C1 segment of cervical spinal cord (tissue), 14 donors: ENCODE measurements around the gene MBD6.

Experiments
- DNase-seq, 14 donors: peaks; one replicate each; lab custom pipeline; 2025; lab: John Stamatoyannopoulos, UW

Gene MBD6

DNA sequence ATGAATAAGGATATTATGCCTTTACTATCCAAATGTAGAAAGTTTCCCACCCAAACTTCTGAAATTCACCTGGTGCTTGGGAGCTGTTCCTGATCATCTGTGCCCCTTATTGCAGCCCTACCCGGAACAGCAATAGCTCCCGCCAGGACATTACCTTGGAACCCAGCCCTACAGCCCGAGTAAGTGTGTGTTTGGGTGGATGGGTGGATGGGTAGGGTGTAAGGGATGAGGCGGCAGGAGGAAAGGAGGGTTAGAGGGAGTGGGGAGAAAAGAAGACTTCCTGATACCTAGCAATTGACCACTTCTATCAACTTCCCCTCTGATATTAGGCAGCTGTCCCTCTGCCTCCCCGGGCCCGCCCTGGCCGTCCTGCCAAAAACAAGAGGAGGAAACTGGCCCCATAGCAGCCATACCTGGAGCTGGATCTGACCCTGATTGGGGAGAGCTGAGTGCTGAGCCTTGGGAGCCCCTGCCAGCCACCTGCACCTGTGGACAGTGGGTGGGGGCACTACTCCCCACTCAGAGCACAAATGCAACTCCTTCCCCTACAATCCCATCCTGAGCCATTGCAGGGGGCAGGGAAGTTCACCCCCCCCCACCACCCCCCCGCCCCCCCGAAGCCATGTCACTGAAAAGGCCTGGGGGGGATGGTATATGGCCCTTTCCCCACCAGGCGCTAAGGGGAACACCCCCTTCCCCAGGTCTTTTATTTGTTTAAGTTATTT lies 6.4 kb downstream of the MBD6 start:
- no peak for DNase-seq

DNA sequence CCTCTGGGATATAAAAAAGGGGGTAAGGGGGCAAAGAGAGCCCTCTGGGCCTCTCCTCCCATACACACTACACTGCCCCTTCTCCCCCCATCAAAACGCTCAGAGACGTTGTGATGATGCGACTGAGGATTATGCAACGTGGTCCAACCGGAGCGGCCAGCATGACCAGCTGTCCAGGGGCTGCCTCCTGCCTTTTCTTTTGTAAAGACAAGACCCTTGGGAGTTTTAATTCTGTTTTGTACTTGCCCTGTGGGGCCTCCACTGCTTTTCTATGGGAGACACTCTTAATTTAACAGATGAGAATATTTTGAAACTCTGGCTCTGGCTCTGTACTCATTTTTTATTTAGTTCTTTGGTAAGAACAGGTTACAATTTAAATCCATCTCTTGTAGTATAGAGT lies 7.2 kb downstream of the MBD6 start:
- DNase-seq = no peak

DNA sequence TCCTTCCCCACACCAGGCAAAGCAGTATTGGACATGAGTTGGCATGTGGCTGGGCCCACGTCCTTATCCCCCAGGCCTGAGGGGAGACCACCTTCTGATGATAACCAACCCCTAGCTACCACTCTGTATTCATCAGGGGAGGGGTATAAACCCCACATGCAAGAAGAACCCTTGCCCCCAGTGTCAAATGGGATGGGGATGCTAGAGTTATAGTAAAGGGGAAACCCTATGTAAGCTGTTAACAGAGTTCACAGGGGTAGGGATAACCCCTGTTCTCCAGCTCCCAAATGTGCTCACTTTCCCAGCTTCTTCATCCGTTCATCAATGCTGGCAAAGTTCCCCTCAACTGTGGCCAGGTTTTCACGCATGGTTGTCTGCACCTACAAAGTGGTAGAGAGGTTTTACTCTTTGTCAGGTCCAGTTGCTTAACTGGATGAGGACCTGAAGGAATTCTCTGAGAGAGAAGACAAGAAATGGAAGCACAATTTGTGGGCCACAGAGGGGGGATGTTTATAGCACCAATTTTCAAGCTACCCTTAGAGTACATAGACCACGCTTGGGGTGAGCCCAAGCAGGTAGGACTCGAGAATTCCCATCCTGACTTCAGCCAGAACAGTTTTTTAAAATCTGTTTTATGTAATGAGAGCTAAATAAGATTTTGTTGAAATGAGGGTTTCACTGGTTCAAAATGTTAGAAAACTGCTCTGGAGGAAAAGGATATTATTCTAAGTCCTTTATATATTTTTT lies 7.9 kb downstream of the MBD6 start:
- DNase-seq = no peak

DNA sequence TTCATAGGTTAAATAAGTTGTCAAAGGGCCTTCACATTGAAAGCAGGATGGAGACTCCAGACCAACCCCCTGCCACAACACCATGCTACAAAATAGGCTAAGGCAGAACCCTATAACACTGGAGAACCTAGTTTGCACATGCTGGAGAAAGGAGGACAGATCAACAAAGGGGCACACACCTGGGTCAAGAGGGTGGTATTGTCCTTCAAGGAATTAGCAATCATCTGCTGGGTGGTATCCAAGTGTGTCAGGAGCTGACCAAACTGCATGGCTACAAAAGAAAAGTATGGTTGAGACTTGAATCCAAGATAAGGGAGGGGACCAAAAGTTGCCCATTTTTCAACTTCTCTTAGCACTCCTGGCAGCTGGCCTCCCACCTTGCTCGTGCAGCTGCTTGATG lies 9.2 kb downstream of the MBD6 start:
- no peak for DNase-seq

DNA sequence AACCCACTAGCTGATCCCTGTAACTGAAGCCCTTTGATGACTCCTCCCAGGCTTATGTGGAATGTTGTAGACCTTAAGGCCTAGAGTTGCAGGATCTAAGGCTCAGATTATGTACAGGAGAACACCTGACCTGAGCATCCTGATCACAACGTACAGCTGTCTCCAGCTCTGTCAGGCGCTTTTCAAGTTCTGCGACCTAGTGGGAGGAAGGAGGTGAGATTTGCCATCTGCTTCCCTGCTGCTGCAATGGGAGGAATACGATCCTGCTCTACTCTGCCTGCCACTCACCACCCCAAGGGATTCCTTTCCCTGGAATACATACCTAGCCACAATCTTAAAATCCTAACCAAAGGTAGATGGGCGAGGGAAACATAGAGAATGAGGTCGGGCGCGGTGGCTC lies 10.5 kb downstream of the MBD6 start:
- DNase-seq = no peak

DNA sequence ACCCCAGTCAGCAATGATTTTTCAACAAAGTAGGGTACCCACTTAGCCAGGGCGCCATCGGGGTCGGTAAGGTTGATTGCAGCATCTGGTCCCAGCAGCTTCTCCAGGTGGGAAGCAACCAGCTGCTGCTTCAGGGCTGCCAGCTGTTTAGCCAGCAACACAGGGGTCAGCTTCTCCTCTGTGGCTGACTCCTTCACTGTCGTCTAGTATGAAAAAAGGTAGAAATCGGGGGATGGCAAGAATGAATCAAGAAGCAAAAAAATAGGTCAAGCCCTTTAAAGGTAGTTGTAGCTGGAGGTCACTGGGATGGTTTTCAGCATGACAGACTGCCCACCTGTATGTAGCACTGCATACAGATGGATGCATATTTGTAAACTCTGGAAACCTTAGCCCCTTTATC lies 11.6 kb downstream of the MBD6 start:
- DNase-seq = no peak

DNA sequence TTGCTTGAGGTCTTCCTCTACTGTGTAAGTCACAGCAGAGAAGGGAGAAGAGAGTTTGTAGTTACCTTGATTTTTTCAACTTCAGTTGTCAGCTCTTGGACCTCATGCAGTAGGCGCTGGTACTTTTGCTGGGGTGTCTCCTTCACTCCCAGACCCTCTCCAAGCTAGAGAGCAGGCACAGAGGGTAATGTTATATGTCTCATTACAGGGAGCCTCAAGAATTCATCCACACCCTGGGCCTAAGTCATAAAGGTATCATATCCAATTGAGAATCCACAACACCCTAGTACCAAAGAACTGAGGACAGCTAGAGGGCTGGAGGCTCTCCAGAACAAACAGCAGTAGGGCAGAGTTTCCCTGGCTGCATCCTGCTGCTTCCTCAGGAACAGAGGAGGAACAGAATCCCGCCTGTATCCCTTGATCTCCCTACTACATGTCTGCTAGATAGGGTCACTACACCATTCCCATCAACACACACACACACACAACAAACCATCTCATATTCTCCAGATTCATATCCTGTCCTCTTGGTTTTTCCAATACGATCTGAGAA lies 12.4 kb downstream of the MBD6 start:
- no peak for DNase-seq

DNA sequence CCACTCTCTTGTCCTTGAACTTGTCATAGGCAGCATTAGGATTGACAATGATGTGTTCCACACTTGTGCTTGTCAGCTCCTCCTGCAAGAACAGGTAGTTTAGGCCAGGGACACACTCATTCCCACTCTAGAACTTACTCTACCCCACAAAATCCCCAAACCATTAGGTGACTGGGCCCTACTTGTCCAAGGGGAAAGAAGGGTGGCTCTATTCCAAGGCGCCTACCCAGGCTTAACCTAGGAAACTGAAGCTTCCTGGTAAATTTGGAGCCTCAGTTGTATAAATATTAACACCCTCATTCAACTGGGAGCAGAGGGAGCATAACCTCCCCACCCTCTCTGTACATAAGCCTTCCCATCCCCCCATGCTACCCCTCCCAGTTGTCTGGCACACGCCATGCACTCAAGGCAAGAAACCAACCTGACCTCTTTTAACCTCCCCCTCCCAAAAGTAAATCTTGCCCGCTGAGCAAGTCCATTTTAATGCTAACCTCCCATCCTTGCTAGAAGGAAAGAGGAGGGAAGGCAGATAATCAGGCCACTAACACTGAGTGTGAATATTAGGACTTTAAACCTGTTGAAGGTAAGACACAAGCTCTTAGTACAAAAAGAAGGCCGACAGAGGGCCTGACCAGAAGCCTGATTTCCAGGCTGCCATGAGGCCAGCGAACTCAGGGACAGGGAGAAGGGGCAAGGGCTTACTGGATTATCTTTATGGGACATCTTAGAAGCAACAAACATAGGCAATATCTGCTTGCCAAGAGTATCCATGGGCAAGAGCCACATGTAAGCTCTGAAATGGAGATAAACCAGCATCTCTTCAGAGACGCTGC lies 13.4 kb downstream of the MBD6 start:
- no peak for DNase-seq

DNA sequence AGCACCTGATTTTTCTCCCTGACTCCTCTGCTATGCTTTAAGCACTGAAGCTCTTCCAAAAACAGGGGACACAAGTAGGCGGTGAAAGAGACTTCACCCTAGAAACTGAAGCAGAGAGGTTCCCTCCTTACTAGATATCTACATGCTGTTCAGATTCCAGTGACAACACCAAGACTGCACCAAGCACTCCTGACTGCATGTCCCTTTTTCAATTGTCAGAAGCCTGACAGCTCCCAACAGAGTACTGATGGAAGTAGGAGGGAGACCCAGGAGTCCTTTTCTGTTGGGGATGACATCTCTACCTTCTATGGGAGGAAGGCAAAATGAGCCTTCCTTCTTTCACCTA lies 13.9 kb downstream of the MBD6 start:
- DNase-seq = no peak

DNA sequence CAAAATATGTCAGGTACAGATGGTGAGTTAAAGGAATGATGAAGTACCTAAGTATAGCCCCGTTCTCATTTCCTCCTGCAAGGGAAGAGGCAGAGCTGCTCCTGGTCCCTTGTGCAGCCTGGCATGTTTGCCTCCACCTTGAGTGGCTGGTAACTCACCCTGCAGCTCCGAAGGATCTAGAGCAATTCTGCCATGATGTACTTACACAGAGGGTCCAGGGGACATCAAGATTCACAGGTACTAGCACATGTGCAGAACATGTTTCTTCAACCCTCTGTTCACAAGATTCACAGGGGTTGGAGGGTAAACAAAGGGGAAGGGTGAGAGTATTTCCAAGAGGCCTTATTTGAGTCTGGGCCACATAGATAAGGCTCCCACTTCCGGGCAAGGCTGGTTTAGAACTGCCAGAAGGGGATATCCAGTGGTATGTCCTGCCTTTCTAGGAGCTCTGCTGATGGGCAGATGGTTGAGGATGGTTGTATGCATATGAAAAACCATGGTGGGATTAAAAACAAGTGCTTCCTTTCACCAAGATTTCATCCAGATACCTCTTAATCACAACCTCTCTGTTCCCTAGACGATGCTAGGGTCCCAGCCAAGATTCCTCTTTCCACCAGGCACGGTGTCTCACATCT lies 16.6 kb downstream of the MBD6 start:
- no peak for DNase-seq

DNA sequence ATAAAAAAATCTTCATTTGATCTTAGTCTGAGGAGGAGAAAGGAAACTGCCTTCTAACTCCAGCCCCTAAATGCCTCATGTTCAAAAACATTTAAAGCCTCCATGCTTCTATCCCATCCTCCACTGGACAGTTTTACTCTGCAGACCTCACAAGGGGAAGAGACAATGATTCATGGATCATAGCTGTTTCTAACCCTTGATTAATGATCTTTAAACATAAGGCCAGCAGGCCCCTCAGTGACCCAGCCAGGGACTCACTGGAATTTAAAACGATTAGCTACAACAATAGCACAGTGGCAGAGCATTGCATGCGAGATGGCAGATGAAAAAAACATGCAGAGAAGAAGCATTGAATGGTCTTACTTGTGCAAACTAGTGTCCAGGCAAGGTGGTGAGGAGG lies 18.4 kb downstream of the MBD6 start:
- DNase-seq = no peak

DNA sequence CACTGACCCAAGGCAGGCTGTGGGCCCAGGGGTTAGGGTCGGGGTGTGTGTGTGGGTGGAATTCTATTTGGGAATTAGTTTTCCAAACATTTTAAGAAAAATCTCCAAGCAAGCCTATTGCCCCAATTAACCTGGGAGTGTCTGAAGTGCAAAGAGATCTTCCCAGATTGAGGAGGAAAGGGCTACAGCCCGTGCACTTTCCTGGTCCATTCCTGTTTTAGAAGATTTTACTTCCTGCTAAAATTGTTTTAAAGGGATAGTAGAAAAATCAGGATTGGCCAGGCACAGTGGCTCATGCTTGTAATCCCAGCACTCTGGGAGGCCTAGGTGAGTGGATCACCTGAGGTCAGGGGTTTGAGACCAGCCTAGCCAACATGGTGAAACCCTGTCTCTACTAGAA lies 19.1 kb downstream of the MBD6 start:
- no peak for DNase-seq

DNA sequence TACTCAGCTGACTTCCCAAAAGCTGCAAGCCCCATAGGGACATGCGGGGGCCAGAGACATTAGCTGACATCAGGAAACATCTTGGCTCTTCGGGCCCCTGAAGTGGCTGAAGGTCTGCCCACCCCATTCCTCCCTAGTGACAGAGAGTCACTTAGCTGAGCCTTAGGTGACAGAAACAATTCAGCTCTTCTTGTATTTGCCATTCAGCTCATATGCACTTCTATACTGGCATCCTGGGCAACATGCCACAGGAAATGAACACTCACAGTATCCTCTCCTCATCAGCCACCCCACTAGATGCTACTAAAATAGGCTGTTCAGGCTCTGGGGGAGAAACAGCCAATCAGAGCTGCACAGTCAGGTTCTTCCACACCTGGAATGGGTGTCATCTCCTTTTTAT lies 21.0 kb downstream of the MBD6 start:
- no peak for DNase-seq

DNA sequence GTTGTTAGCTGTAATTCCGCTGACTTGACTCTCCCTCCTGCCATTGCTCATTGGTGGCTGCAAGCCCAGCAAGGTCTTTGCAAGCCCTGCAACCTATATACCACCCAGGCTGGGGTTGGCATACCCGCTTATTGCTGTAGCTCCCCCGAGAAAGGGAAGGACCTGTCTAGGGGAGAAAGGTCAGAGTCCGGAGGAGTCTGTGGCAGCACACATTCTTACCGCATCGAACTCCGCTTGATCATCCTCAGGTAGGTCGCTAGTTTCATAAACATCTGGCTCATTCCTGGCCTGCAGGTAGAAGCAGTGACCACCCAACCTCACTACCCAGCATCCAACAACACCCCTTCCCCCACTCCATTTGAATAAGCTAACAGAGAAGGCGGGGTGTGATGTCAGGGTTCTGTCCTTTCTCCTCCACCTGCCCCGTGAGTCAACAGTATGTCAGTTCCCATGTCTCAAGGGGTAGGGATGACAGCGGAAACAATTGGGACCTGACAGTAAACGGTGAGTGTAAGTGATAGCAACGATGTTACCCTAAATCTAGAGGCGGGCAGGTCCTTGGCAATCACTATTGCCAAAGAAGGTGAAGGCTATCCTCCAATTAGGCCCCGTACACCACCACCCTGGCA lies 23.3 kb downstream of the MBD6 start:
- DNase-seq = no peak

DNA sequence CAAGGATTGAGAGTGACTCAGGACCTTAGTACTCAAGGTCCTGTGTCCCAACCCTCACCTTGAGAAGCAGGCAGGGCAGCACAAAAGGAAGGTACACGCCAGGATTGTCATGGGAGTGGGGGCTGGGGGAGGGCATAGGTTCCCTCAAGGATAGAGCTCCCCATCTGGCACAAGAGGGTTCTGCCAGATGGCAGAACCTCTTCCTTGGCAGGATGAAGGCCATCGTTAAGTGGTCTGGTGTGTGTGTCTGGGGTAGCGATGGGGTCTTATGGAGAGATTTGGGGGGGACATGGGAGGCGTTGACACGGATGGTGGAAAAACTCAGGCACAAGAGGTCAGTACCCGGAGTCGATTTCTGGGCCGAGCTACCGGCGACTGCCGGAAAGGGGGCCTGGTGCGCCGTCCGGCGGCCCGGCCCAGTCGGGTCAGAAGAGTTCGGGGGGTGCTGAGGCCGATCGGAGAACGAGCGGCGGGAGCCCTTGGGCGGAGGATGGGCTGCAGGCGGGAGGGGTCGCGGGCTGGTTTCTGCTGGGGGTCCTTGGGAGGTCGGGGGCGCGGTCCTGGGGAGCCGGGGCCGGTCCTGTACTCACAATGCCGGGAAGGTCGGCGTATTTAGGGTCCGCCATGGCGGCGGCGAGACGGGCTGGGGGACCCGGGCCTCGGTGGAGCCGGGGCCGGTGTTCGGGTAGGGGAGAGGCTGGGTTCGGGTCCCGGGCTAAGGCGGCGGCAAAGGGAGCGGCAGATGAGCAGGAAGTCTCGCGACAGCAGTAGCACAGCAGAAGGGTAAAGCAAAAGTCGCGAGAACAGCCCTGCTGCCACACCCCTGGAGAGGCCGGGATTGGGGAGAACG lies 24.0 kb downstream of the MBD6 start, which contains the start of gene DCTN2:
TSS of gene DCTN2 (minus strand) at position 755 of the 850 bp plus-strand sequence. CDS start at position 626, 129 bp downstream.
- peak; percentile 47 to 95 (median 89) for DNase-seq

DNA sequence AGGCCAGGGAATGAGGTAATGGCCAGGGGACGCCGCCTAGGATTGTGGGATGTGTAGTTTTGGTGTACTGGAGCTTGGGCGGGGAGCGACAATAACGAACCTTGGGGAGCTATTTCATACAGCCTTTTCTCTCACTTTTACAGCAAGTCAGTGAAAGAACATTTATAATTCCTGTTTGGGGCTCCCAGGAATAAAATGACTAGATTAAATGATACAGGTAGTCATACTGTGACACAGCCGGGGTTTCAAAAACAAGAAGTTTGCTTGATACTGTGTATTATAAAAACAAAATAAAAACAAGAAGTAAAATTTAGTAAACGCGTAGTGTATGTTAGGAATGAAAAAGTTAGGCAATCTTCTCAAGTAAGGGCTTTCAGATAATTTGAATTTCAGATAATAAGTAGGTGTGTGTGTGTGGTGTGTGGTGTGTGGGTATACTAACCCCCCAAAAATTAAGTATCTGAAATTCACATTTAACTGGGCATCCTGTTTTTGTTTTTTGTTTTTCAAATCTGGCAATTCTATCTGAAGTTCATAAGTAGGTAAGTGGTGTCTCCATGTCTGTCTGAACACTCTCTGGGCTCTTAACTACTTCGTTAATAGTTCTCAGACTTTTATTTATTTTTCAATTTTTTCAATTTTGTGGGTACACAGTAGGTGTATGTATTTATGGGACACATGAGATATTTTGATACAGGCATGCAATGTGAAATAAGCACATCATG lies 24.8 kb downstream of the MBD6 start:
- no peak for DNase-seq

DNA sequence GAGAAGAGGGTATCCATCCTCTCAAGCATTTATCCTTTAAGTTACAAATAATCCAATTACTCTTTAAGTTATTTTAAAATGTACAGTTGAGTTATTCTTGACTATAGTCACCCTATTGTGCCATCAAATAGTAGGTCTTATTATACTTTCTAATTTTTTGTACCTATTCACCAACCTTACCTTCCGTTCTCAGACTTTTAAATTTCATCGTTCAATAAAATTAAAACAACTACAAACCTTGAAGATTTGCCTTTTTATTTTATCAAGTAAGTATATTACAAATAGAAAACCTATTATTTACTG lies 25.3 kb downstream of the MBD6 start:
- no peak for DNase-seq

DNA sequence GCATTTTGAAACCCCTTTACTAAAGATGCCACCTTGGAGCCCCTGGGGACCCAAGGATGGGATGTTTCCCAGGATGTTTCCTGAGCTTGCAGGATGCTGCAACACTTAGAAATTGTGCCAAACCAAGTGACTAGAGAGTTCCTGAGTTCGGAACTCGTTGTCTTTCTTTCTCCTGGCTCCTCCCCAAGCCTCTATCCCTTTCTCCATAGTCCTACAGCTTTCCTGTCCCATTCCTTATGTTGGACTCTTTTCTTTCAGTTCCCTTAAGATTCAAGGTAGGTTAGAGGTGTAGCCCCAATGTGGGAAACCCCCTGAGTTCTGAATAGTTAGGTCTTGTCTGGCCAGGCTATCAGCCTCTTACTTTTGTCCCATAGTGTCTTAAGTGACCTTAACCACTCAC lies 25.9 kb downstream of the MBD6 start:
- DNase-seq = no peak

DNA sequence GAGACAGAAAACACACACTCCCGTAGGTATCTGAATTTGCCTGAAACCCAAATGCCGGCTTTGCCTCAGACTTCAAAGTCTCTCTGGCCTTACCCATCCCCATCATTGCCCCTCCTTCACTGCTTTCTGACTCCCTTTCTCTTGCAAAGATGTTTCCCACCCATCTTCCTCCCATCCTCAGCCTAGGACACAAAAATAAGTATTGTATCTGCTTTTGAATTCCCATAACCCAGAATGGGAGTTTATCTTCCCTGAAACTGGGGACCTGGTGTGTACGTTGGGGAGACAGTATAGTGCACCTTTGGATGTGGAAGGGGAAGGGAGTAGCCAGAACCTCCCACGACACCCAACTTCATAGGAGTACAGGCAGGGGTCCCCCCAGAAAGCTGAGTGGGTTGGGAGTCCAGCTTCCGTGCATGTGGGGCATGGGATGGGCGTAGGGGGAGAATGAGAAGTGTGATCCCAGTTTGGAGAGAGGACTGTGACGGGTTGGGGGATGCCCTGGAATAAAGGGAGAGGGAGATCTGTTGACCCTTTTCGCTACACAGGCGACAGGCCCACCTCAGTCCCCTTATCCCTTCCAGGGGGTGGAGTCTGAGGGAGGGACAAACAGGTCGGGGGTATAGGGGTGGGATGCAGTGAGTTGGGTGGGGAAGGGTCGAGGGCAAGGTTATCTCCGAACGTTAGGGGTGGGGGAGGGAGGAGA lies 26.7 kb downstream of the MBD6 start:
- no peak for DNase-seq
